Tibial nerve (tissue), 3 donors: ENCODE measurements around the gene ZFYVE9.

Experiments used
- POLR2A ChIP-seq, 2 donors: fragments of 450-650 bp; IDR thresholded peaks; one replicate each; pipeline ENCODE4 v1.6.1; 2017; ENCODE audit warnings: antibody characterized with exemption in 2 of 2, mild to moderate bottlenecking in 2 of 2, moderate library complexity in 2 of 2
- TF ChIP-seq, protein P1 (sequence below), 5 experiments: fragments of 200-600 bp in 3 of 5; fragments of 450-650 bp in 2 of 5; sonication (generic) in 3 of 5; IDR thresholded peaks; one replicate each; pipeline ENCODE4 v1.5.1; 2016 to 2019; ENCODE audit warnings: antibody characterized with exemption in 5 of 5, mild to moderate bottlenecking in 3 of 5, moderate library complexity in 2 of 5

DNA sequence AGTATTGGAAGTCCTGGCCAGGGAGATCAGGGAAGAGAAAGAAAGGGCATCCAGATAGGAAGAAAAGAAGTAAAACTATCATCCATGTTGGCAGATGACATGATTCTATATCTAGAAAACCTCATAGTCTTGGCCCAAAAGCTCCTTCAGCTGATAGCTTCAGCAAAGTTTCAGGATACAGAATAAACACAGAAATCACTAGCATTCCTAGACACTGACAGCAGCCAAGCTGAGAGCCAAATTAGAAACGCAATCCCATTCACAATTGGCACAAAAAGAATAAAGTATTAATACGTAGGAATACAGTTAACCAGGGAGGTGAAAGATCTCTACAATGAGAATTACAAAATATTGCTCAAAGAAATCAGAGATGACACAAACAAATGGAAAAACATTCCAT lies 44.6 kb downstream of the ZFYVE9 start:
- no peak for TF ChIP-seq POLR2A (IDR thresholded peaks at IDR 0.05)
- TF ChIP-seq, protein P1, sequence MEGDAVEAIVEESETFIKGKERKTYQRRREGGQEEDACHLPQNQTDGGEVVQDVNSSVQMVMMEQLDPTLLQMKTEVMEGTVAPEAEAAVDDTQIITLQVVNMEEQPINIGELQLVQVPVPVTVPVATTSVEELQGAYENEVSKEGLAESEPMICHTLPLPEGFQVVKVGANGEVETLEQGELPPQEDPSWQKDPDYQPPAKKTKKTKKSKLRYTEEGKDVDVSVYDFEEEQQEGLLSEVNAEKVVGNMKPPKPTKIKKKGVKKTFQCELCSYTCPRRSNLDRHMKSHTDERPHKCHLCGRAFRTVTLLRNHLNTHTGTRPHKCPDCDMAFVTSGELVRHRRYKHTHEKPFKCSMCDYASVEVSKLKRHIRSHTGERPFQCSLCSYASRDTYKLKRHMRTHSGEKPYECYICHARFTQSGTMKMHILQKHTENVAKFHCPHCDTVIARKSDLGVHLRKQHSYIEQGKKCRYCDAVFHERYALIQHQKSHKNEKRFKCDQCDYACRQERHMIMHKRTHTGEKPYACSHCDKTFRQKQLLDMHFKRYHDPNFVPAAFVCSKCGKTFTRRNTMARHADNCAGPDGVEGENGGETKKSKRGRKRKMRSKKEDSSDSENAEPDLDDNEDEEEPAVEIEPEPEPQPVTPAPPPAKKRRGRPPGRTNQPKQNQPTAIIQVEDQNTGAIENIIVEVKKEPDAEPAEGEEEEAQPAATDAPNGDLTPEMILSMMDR (IDR thresholded peaks at IDR 0.05): no peak
